ENCODE measurements around the gene TTC7B.

- no peak for TF ChIP-seq CTCF (IDR thresholded peaks at IDR 0.05; ENCODE audit: extremely low read depth in 1 of 2, insufficient read depth in 1 of 2, low read depth in 1 of 2, low read length in 2 of 2)
- no peak for TF ChIP-seq POLR2A (IDR thresholded peaks at IDR 0.05; ENCODE audit: low read depth, low read length)
- no peak for TF ChIP-seq POLR2AphosphoS5 (IDR thresholded peaks at IDR 0.05; ENCODE audit: insufficient read depth, low read depth, low read length)
- TF ChIP-seq MAX (IDR thresholded peaks at IDR 0.05; ENCODE audit: insufficient read depth, insufficient read length), result no peak
- TF ChIP-seq FOS (IDR thresholded peaks at IDR 0.05; ENCODE audit: borderline replicate concordance, insufficient read depth, low read length), result no peak
- TF ChIP-seq MYC (IDR thresholded peaks at IDR 0.05; ENCODE audit: low read depth, low read length), result no peak
Observed at GRCh38 chr14:90575336-90575735, 240.9 kb downstream of the TTC7B start.

Data from endothelial cell of umbilical vein (primary cell).